GM10248 (cell line): ENCODE measurements around the gene TRAPPC14.

ENCODE experiments used
- CTCF ChIA-PET: fragments of 300-600 bp; sonication (Branson Sonifier 250); formaldehyde crosslinking; extraction: SDS; loops from one replicate; lab custom pipeline; 2021; ENCODE audit warnings: antibody characterized with exemption; lab: Yijun Ruan, JAX
- POLR2A ChIA-PET: fragments of 350-650 bp; sonication (Branson Sonifier 250); formaldehyde crosslinking; extraction: SDS; loops from one replicate; lab custom pipeline; 2020; ENCODE audit warnings: antibody characterized with exemption; lab: Yijun Ruan, JAX
- DNase-seq: peaks from one replicate; pipeline ENCODE4 v3.0.0; 2012; ENCODE audit errors: extremely low spot score
- CTCF ChIP-seq: IDR thresholded peaks from 2 replicates; pipeline ENCODE4 v1.5.1; 2012; ENCODE audit warnings: mild to moderate bottlenecking, low read depth; ENCODE audit errors: extremely low read depth, missing control alignments, control extremely low read depth

Gene TRAPPC14

GRCh38 chr7:100109521-100110163, 48.9 kb downstream of the TRAPPC14 start:
- ChIA-PET CTCF (no interaction called here), POLR2A (interaction anchor here (0.6 kb wide), 1 partner anchor 80 kb away, joined by 3 read pairs; no protein-coding TSS in a partner anchor)
- no peak for TF ChIP-seq CTCF
- no peak for DNase-seq

GRCh38 chr7:100107890-100108289, 50.6 kb downstream of the TRAPPC14 start:
- POLR2A ChIA-PET, result no interaction called here
- no peak for TF ChIP-seq CTCF
- CTCF ChIA-PET, result no interaction called here
- no peak for DNase-seq

- CTCF ChIA-PET, result no interaction called here
Measured at GRCh38 chr7:100107125-100107737, 51.3 kb downstream of the TRAPPC14 start.

GRCh38 chr7:100106633-100107032, 51.9 kb downstream of the TRAPPC14 start:
- TF ChIP-seq CTCF, result no peak
- ChIA-PET CTCF (no interaction called here), POLR2A (interaction anchor here (0.6 kb wide), 1 partner anchor 568 kb away, joined by 12 read pairs; no protein-coding TSS in a partner anchor)
- no peak for DNase-seq

More at GRCh38 chr7:100107125-100107737, 51.3 kb downstream of the TRAPPC14 start:
- TF ChIP-seq CTCF, result no peak
- POLR2A ChIA-PET, result no interaction called here
- DNase-seq, result no peak

- CTCF ChIA-PET, result interaction anchor here (1.9 kb wide), 1 partner anchor 9 kb away, joined by 9 read pairs; no protein-coding TSS in a partner anchor
- DNase-seq, result no peak
- TF ChIP-seq CTCF, result no peak
- POLR2A ChIA-PET, result interaction anchor here (0.9 kb wide), 1 partner anchor 19 kb away, joined by 4 read pairs; no protein-coding TSS in a partner anchor
Measured at GRCh38 chr7:100105534-100105933, 53.0 kb downstream of the TRAPPC14 start.
